ENCODE results near the gene GCGR. TPM values are rescaled to one million over a fixed set of nuclear protein-coding genes. Genes with fewer than 3 reads are reported as not detected.

The GCGR gene
- polyA plus RNA-seq, 2 of the 4 experiments (the other 2 are of a cell fraction), result 0.19 to 0.45 TPM

DNA sequence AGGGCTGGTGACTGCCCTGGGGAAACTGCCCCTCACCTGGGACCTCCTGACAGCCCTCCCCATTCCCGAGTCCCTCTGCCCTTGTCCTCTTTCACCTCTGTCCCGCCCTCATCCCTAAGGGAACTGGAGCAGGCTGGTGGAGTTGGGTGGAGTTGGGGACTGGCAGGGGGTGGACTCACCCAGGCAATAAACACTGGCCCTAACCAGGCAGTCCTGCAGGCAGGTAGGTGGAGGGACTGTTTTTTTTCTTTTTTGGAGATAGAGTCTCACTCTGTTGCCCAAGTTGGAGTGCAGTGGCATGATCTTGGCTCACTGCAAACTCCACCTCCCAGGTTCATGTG, 11.7 kb downstream of the GCGR start:
- ChIA-PET POLR2A (no interaction called here), CTCF (interaction anchor here (0.8 to 4.1 kb wide), 5 partner anchors 11 to 83 kb away, joined by 3 to 22 read pairs (median 6); no protein-coding TSS in a partner anchor)
- TF ChIP-seq TFCP2L1 (CRISPR knock-in tag; IDR thresholded peaks at IDR 0.05) (no peak), HOXB13 (CRISPR knock-in tag; IDR thresholded peaks at IDR 0.05; ENCODE audit: low read depth) (no peak), NPAS2 (CRISPR knock-in tag; IDR thresholded peaks at IDR 0.05; ENCODE audit: borderline replicate concordance) (no peak), HDAC2 (IDR thresholded peaks at IDR 0.05) (no peak), FOXS1 (CRISPR knock-in tag; IDR thresholded peaks at IDR 0.05) (no peak), RCOR1 (IDR thresholded peaks at IDR 0.05; ENCODE audit: low read depth, low read length) (no peak), EHMT2 (IDR thresholded peaks at IDR 0.05; ENCODE audit: low read depth) (no peak), CBX2 (IDR thresholded peaks at IDR 0.05; ENCODE audit: borderline replicate concordance, low read depth) (no peak), RAD21 (conservative IDR thresholded peaks at IDR 0.05 in 1 of 2, IDR thresholded peaks at IDR 0.05 in 1 of 2) (no peak), MAZ (IDR thresholded peaks at IDR 0.05; ENCODE audit: borderline replicate concordance, low read depth, low read length) (no peak), MYC (IDR thresholded peaks at IDR 0.05; ENCODE audit: borderline replicate concordance, low read length) (no peak)
- TF ChIP-seq, protein P1, sequence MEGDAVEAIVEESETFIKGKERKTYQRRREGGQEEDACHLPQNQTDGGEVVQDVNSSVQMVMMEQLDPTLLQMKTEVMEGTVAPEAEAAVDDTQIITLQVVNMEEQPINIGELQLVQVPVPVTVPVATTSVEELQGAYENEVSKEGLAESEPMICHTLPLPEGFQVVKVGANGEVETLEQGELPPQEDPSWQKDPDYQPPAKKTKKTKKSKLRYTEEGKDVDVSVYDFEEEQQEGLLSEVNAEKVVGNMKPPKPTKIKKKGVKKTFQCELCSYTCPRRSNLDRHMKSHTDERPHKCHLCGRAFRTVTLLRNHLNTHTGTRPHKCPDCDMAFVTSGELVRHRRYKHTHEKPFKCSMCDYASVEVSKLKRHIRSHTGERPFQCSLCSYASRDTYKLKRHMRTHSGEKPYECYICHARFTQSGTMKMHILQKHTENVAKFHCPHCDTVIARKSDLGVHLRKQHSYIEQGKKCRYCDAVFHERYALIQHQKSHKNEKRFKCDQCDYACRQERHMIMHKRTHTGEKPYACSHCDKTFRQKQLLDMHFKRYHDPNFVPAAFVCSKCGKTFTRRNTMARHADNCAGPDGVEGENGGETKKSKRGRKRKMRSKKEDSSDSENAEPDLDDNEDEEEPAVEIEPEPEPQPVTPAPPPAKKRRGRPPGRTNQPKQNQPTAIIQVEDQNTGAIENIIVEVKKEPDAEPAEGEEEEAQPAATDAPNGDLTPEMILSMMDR (IDR thresholded peaks at IDR 0.05), result no peak
- TF ChIP-seq, protein P2, sequence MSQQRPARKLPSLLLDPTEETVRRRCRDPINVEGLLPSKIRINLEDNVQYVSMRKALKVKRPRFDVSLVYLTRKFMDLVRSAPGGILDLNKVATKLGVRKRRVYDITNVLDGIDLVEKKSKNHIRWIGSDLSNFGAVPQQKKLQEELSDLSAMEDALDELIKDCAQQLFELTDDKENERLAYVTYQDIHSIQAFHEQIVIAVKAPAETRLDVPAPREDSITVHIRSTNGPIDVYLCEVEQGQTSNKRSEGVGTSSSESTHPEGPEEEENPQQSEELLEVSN (IDR thresholded peaks at IDR 0.05; ENCODE audit: borderline replicate concordance, low read depth), result no peak
- TF ChIP-seq, protein P3, sequence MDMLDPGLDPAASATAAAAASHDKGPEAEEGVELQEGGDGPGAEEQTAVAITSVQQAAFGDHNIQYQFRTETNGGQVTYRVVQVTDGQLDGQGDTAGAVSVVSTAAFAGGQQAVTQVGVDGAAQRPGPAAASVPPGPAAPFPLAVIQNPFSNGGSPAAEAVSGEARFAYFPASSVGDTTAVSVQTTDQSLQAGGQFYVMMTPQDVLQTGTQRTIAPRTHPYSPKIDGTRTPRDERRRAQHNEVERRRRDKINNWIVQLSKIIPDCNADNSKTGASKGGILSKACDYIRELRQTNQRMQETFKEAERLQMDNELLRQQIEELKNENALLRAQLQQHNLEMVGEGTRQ (IDR thresholded peaks at IDR 0.05), result no peak
- Histone ChIP-seq H3K4me3 (no peak overlapping the region), H3K4me2 (peak overlapping the region; percentile 6; the same call in 1 of the 3 replicates), H3K4me1 (peaks cover 32% of the 10 kb centered on the region), H3K9me3 (no peaks in the 10 kb centered on the region), H3K27ac (peak overlapping the region; percentile 19 to 67; a peak in 3 of 6 replicates)
- FAIRE-seq (no peak), DNase-seq (ENCODE audit: low read depth in 1 of 2, low spot score in 1 of 2) (no peak), ATAC-seq (peak; percentile 2 to 5; a peak in 3 of 6 replicates)
- WGBS (ENCODE audit: missing lambda C conversion rate), result 54% methylated on average over 2 of the region's 2 CpGs

DNA sequence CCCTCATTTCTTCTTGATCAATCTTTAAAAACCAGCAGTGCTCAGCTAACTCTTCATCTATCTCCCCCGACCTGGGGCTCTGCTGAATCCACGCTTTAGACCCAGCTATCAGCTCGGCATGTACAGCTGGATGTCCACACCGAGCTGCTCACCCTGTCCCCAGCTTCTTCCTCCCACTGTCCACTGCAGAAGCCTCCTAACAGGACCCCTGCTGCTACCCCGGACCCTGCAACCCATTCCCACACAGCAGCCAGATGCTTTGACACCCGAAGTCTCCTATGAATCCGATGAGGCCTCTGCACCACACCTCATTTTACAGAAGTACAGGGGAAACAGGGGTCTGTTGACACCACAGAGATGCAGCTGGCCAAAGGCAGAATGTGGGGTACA, 13.8 kb downstream of the GCGR start:
- peak overlapping the region in 1 of 2 experiments; percentile 38; a peak in 2 of 6 replicates for H3K27ac ChIP-seq
- POLR2A ChIA-PET, result no interaction called here
- FAIRE-seq (no peak), DNase-seq (ENCODE audit: low read depth in 1 of 2, low spot score in 1 of 2) (no peak), ATAC-seq (no peak)
- 0 out of 3 replicates have a peak overlapping the region, but pooled peaks have one; percentile 22 for H3K4me2 ChIP-seq
- TF ChIP-seq JUN (IDR thresholded peaks at IDR 0.05) (no peak), EHF (CRISPR knock-in tag; IDR thresholded peaks at IDR 0.05) (no peak), TFCP2L1 (CRISPR knock-in tag; IDR thresholded peaks at IDR 0.05) (no peak), RFX5 (IDR thresholded peaks at IDR 0.05) (no peak), HDAC2 (IDR thresholded peaks at IDR 0.05) (no peak), EHMT2 (IDR thresholded peaks at IDR 0.05; ENCODE audit: low read depth) (no peak), RARB (CRISPR knock-in tag; IDR thresholded peaks at IDR 0.05) (no peak), BHLHE40 (IDR thresholded peaks at IDR 0.05; ENCODE audit: low read depth, low read length) (no peak), FOSB (CRISPR knock-in tag; IDR thresholded peaks at IDR 0.05) (no peak), NR3C1 (IDR thresholded peaks at IDR 0.05) (no peak), CEBPB (IDR thresholded peaks at IDR 0.05) (no peak), MAZ (IDR thresholded peaks at IDR 0.05; ENCODE audit: borderline replicate concordance, low read depth, low read length) (no peak), HOXB13 (CRISPR knock-in tag; IDR thresholded peaks at IDR 0.05; ENCODE audit: low read depth) (no peak), TP53 (CRISPR knock-in tag; IDR thresholded peaks at IDR 0.05) (no peak), JUNB (IDR thresholded peaks at IDR 0.05) (no peak), ZSCAN20 (CRISPR knock-in tag; IDR thresholded peaks at IDR 0.05) (no peak), RNF2 (IDR thresholded peaks at IDR 0.05; ENCODE audit: borderline replicate concordance, low read depth) (no peak)
- TF ChIP-seq, protein P4, sequence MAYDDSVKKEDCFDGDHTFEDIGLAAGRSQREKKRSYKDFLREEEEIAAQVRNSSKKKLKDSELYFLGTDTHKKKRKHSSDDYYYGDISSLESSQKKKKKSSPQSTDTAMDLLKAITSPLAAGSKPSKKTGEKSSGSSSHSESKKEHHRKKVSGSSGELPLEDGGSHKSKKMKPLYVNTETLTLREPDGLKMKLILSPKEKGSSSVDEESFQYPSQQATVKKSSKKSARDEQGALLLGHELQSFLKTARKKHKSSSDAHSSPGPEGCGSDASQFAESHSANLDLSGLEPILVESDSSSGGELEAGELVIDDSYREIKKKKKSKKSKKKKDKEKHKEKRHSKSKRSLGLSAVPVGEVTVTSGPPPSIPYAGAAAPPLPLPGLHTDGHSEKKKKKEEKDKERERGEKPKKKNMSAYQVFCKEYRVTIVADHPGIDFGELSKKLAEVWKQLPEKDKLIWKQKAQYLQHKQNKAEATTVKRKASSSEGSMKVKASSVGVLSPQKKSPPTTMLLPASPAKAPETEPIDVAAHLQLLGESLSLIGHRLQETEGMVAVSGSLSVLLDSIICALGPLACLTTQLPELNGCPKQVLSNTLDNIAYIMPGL (CRISPR knock-in tag; IDR thresholded peaks at IDR 0.05; ENCODE audit: borderline replicate concordance), result no peak
- TF ChIP-seq, protein P5, sequence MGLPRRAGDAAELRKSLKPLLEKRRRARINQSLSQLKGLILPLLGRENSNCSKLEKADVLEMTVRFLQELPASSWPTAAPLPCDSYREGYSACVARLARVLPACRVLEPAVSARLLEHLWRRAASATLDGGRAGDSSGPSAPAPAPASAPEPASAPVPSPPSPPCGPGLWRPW (IDR thresholded peaks at IDR 0.05), result no peak
- peaks cover 45% of the 10 kb centered on the region for H3K4me1 ChIP-seq
- H3K9me3 ChIP-seq, result no peaks in the 10 kb centered on the region
- WGBS (ENCODE audit: missing lambda C conversion rate), result 57% methylated on average over 7 of the region's 7 CpGs
- CTCF ChIA-PET, result interaction anchor here (1.0 to 1.4 kb wide), 4 partner anchors 10 to 26 kb away, joined by 3 to 6 read pairs (median 4); no protein-coding TSS in a partner anchor
- no peak overlapping the region for H3K4me3 ChIP-seq
